Stimulated activated memory B cell treated with anti-CD40 and anti-IgM and Interleukin-4, amounts not matched to agents 10 μg/mL and 1 μg/mL and 100 μg/mL, for 72 hours (primary cell): ENCODE data around the gene LRRC63.

Source experiments
- ATAC-seq: fragments of 150-1000 bp; cut with Tn5 transposase; 2 replicates; pipeline ENCODE4 v1.10.0; 2021
- H3K27ac Mint-ChIP-seq: one replicate; pipeline ENCODE4 v1.8.0; 2022; ENCODE audit warnings: mild to moderate bottlenecking, mixed read lengths
- H3K27me3 Mint-ChIP-seq: one replicate; pipeline ENCODE4 v1.8.0; 2022; ENCODE audit warnings: mixed read lengths
- H3K36me3 Mint-ChIP-seq: one replicate; pipeline ENCODE4 v1.8.0; 2022; ENCODE audit warnings: mixed read lengths
- H3K4me1 Mint-ChIP-seq: one replicate; pipeline ENCODE4 v1.8.0; 2022; ENCODE audit warnings: mixed read lengths
- H3K4me3 Mint-ChIP-seq: one replicate; pipeline ENCODE4 v1.8.0; 2022; ENCODE audit warnings: mild to moderate bottlenecking, moderate library complexity, mixed read lengths
- H3K9me3 Mint-ChIP-seq: one replicate; pipeline ENCODE4 v1.8.0; 2022; ENCODE audit warnings: mixed read lengths

Gene LRRC63

GRCh38 chr13:46321494-46322225 lies 109.9 kb downstream of the LRRC63 start:
- peak; percentile 67 for ATAC-seq
- H3K4me1 Mint-ChIP-seq, result peaks cover 14% of the 10 kb centered on the region

GRCh38 chr13:46324976-46325375 lies 113.2 kb downstream of the LRRC63 start:
- ATAC-seq, result no peak
- H3K4me3 Mint-ChIP-seq, result no peak overlapping the region
- H3K27me3 Mint-ChIP-seq, result no peaks in the 10 kb centered on the region
- H3K36me3 Mint-ChIP-seq, result no peaks in the 10 kb centered on the region
- no peak overlapping the region for H3K27ac Mint-ChIP-seq
- H3K9me3 Mint-ChIP-seq, result no peaks in the 10 kb centered on the region
- peaks cover 13% of the 10 kb centered on the region for H3K4me1 Mint-ChIP-seq

More at GRCh38 chr13:46321494-46322225, 109.9 kb downstream of the LRRC63 start:
- H3K36me3 Mint-ChIP-seq, result no peaks in the 10 kb centered on the region
- H3K27me3 Mint-ChIP-seq, result no peaks in the 10 kb centered on the region
- H3K9me3 Mint-ChIP-seq, result no peaks in the 10 kb centered on the region
- H3K27ac Mint-ChIP-seq, result no peak overlapping the region
- no peak overlapping the region for H3K4me3 Mint-ChIP-seq
